HepG2 (cell line): Measurements from ENCODE around the gene SMAP2. TPM values are rescaled to one million over a fixed set of nuclear protein-coding genes. Genes with fewer than 3 reads are reported as not detected.

Experiments
- ASH2L ChIP-seq: fragments of 300-600, 200-600 bp; sonication (generic); IDR thresholded peaks from 2 replicates; pipeline ENCODE4 v1.7.0; 2017; ENCODE audit warnings: low read depth, mild to moderate bottlenecking, moderate library complexity, mixed read lengths, low read length; ENCODE audit not compliant: insufficient read length
- EHMT2 ChIP-seq: fragments of 200-600 bp; sonication (generic); IDR thresholded peaks from 2 replicates; pipeline ENCODE4 v1.7.0; 2017; ENCODE audit warnings: antibody characterized with exemption, low read depth, low read length, borderline replicate concordance
- SALL2 ChIP-seq: sonication (generic); formaldehyde crosslinking; IDR thresholded peaks from 2 replicates; pipeline ENCODE4 v1.8.1; 2023; ENCODE audit warnings: mild to moderate bottlenecking, missing genetic modification reagents, inconsistent platforms
- TBX3 ChIP-seq: fragments of 450-650 bp; IDR thresholded peaks from 2 replicates; pipeline ENCODE4 v1.6.1; 2017; ENCODE audit warnings: antibody characterized with exemption, mild to moderate bottlenecking, inconsistent platforms, borderline replicate concordance
- ZNF331 ChIP-seq: sonication (generic); formaldehyde crosslinking; IDR thresholded peaks from 2 replicates; pipeline ENCODE4 v1.4.0; 2020; ENCODE audit warnings: missing genetic modification reagents
- ZNF335 ChIP-seq: sonication (generic); formaldehyde crosslinking; IDR thresholded peaks from 2 replicates; pipeline ENCODE4 v1.4.0; 2020; ENCODE audit warnings: missing genetic modification reagents
- ZNF646 ChIP-seq: sonication (generic); formaldehyde crosslinking; IDR thresholded peaks from 2 replicates; pipeline ENCODE4 v1.9.0; 2021; ENCODE audit warnings: mild to moderate bottlenecking, missing genetic modification reagents
- ZNF672 ChIP-seq: sonication (generic); formaldehyde crosslinking; IDR thresholded peaks from 2 replicates; pipeline ENCODE4 v1.8.1; 2022; ENCODE audit warnings: missing genetic modification reagents
- ZNF782 ChIP-seq: sonication (generic); formaldehyde crosslinking; IDR thresholded peaks from 2 replicates; pipeline ENCODE4 v1.4.0; 2020; ENCODE audit warnings: missing genetic modification reagents, mild to moderate bottlenecking, borderline replicate concordance
- ZZZ3 ChIP-seq: sonication (generic); formaldehyde crosslinking; IDR thresholded peaks from 2 replicates; pipeline ENCODE4 v1.4.0; 2020; ENCODE audit warnings: missing genetic modification reagents, mild to moderate bottlenecking, borderline replicate concordance
- polyA plus RNA-seq, 8 experiments: library from polyadenylated mRNA; depleted of rRNA in 3 of 8; stranded (reverse) in 7 of 8; unstranded in 1 of 8; fragments of >200 nt; fragmentation: Illumina TruSeq in 4 of 8; extraction: Trizol in 4 of 8; gene quantifications; 2 replicates each; pipeline versions ENCODE4 v1.2.1 to v1.2.3, GENCODE V29; 2011 to 2016; ENCODE audit warnings: low read depth in 4 of 8, missing spikeins in 1 of 8, mixed read lengths in 1 of 8; ENCODE audit not compliant: insufficient read depth in 1 of 8
- total RNA-seq, 5 experiments: library from RNA; depleted of rRNA; stranded (reverse); fragments of >200 nt; fragmentation: Illumina TruSeq; extraction: Trizol; gene quantifications; 2 replicates each; pipeline ENCODE4 v1.2.3, GENCODE V29; 2016; ENCODE audit warnings: low read depth in 1 of 5
- TF ChIP-seq, protein P1 (sequence below): IDR thresholded peaks from 2 replicates; pipeline ENCODE4 v1.6.1; 2016; ENCODE audit warnings: low read depth, missing genetic modification reagents, missing compliant biosample characterization
- TF ChIP-seq, protein P2 (sequence below): sonication (generic); formaldehyde crosslinking; IDR thresholded peaks from 2 replicates; pipeline ENCODE4 v1.5.0; 2020; ENCODE audit warnings: missing genetic modification reagents
- TF ChIP-seq, protein P3 (sequence below): sonication (generic); formaldehyde crosslinking; IDR thresholded peaks from 2 replicates; pipeline ENCODE4 v1.4.0; 2020; ENCODE audit warnings: missing genetic modification reagents, mild to moderate bottlenecking, borderline replicate concordance

The SMAP2 gene
- total and polyA plus RNA-seq, 2 of the 13 experiments (the other 11 are each of a cell fraction or from before 2014, with no cell fraction given) = 19.0 to 22.3 TPM

GRCh38 chr1:40384413-40384762 lies 10.9 kb downstream of the SMAP2 start (continued):
- TF ChIP-seq ZNF646 (CRISPR knock-in tag) = no peak
- no peak for TF ChIP-seq ZZZ3 (CRISPR knock-in tag)
- TF ChIP-seq ASH2L = peak; percentile 79
- no peak for TF ChIP-seq EHMT2
- no peak for TF ChIP-seq ZNF672 (CRISPR knock-in tag)
- TF ChIP-seq ZNF335 (CRISPR knock-in tag) = no peak
- TF ChIP-seq, protein P1, sequence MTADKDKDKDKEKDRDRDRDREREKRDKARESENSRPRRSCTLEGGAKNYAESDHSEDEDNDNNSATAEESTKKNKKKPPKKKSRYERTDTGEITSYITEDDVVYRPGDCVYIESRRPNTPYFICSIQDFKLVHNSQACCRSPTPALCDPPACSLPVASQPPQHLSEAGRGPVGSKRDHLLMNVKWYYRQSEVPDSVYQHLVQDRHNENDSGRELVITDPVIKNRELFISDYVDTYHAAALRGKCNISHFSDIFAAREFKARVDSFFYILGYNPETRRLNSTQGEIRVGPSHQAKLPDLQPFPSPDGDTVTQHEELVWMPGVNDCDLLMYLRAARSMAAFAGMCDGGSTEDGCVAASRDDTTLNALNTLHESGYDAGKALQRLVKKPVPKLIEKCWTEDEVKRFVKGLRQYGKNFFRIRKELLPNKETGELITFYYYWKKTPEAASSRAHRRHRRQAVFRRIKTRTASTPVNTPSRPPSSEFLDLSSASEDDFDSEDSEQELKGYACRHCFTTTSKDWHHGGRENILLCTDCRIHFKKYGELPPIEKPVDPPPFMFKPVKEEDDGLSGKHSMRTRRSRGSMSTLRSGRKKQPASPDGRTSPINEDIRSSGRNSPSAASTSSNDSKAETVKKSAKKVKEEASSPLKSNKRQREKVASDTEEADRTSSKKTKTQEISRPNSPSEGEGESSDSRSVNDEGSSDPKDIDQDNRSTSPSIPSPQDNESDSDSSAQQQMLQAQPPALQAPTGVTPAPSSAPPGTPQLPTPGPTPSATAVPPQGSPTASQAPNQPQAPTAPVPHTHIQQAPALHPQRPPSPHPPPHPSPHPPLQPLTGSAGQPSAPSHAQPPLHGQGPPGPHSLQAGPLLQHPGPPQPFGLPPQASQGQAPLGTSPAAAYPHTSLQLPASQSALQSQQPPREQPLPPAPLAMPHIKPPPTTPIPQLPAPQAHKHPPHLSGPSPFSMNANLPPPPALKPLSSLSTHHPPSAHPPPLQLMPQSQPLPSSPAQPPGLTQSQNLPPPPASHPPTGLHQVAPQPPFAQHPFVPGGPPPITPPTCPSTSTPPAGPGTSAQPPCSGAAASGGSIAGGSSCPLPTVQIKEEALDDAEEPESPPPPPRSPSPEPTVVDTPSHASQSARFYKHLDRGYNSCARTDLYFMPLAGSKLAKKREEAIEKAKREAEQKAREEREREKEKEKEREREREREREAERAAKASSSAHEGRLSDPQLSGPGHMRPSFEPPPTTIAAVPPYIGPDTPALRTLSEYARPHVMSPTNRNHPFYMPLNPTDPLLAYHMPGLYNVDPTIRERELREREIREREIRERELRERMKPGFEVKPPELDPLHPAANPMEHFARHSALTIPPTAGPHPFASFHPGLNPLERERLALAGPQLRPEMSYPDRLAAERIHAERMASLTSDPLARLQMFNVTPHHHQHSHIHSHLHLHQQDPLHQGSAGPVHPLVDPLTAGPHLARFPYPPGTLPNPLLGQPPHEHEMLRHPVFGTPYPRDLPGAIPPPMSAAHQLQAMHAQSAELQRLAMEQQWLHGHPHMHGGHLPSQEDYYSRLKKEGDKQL (CRISPR knock-in tag) = 0 out of 2 replicates have a peak, but pooled peaks have one; percentile 1
- TF ChIP-seq, protein P2, sequence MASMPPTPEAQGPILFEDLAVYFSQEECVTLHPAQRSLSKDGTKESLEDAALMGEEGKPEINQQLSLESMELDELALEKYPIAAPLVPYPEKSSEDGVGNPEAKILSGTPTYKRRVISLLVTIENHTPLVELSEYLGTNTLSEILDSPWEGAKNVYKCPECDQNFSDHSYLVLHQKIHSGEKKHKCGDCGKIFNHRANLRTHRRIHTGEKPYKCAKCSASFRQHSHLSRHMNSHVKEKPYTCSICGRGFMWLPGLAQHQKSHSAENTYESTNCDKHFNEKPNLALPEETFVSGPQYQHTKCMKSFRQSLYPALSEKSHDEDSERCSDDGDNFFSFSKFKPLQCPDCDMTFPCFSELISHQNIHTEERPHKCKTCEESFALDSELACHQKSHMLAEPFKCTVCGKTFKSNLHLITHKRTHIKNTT (CRISPR knock-in tag) = no peak
- peak; percentile 1; the same call in 1 of the 2 replicates for TF ChIP-seq TBX3
- peak; percentile 0; the same call in 1 of the 2 replicates for TF ChIP-seq ZNF331 (CRISPR knock-in tag)
- TF ChIP-seq, protein P3, sequence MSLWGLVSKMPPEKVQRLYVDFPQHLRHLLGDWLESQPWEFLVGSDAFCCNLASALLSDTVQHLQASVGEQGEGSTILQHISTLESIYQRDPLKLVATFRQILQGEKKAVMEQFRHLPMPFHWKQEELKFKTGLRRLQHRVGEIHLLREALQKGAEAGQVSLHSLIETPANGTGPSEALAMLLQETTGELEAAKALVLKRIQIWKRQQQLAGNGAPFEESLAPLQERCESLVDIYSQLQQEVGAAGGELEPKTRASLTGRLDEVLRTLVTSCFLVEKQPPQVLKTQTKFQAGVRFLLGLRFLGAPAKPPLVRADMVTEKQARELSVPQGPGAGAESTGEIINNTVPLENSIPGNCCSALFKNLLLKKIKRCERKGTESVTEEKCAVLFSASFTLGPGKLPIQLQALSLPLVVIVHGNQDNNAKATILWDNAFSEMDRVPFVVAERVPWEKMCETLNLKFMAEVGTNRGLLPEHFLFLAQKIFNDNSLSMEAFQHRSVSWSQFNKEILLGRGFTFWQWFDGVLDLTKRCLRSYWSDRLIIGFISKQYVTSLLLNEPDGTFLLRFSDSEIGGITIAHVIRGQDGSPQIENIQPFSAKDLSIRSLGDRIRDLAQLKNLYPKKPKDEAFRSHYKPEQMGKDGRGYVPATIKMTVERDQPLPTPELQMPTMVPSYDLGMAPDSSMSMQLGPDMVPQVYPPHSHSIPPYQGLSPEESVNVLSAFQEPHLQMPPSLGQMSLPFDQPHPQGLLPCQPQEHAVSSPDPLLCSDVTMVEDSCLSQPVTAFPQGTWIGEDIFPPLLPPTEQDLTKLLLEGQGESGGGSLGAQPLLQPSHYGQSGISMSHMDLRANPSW (CRISPR knock-in tag) = no peak; the same call in 1 of the 2 replicates
- no peak for TF ChIP-seq ZNF782 (CRISPR knock-in tag)
- no peak for TF ChIP-seq SALL2 (CRISPR knock-in tag)
